Calu3 (cell line): Measurements from ENCODE around the gene GTPBP4. TPM values are rescaled to one million over a fixed set of nuclear protein-coding genes. Genes with fewer than 3 reads are reported as not detected.
A peak's percentile ranks its signal among the peaks of the same experiment; 100 is the strongest.
"Not testable (repeated sequence)": the region's sequence is repeated elsewhere in the genome, so short reads cannot be mapped to it uniquely, and the experiment has no call there.

Experiments used
- BruUV-seq: library from RNA; stranded (reverse); fragments of 400-500 nt; replicated peaks from 2 replicates; lab custom pipeline; 2021; lab: Mats Ljungman, UMichigan
- CTCF ChIA-PET: fragments of 300-600 bp; sonication (Branson Sonifier 250); formaldehyde crosslinking; loops from one replicate; lab custom pipeline; 2022; ENCODE audit warnings: antibody characterized with exemption; lab: Charles Lee
- DNase-seq: peaks from one replicate; pipeline ENCODE4 v3.0.0; 2022
- H3K27ac Mint-ChIP-seq: one replicate; pipeline ENCODE4 v1.8.0; 2022; ENCODE audit warnings: mixed read lengths; ENCODE audit not compliant: unreplicated experiment
- H3K27me3 Mint-ChIP-seq: one replicate; pipeline ENCODE4 v1.8.0; 2022; ENCODE audit warnings: mixed read lengths; ENCODE audit not compliant: unreplicated experiment
- H3K36me3 Mint-ChIP-seq: one replicate; pipeline ENCODE4 v1.8.0; 2022; ENCODE audit warnings: mild to moderate bottlenecking, moderate library complexity, mixed read lengths; ENCODE audit not compliant: insufficient read depth, unreplicated experiment
- H3K4me1 Mint-ChIP-seq: one replicate; pipeline ENCODE4 v1.8.0; 2022; ENCODE audit warnings: mild to moderate bottlenecking, low read depth, mixed read lengths; ENCODE audit not compliant: unreplicated experiment
- H3K4me3 Mint-ChIP-seq: one replicate; pipeline ENCODE4 v1.8.0; 2022; ENCODE audit warnings: mild to moderate bottlenecking, low read depth, moderate library complexity, mixed read lengths; ENCODE audit not compliant: unreplicated experiment
- H3K9me3 Mint-ChIP-seq: one replicate; pipeline ENCODE4 v1.8.0; 2022; ENCODE audit warnings: low read depth, mixed read lengths; ENCODE audit not compliant: unreplicated experiment
- CTCF ChIP-seq: fragments of 200-600 bp; IDR thresholded peaks from one replicate; pipeline ENCODE4 v1.8.0; 2022; ENCODE audit warnings: antibody characterized with exemption; ENCODE audit not compliant: unreplicated experiment
- intact Hi-C: fragments of 100-400 bp; cut with micrococcal nuclease; formaldehyde crosslinking; loops from one replicate; pipeline ENCODE4 v1.10.0; 2022; ENCODE audit not compliant: unreplicated experiment
- total RNA-seq: library from RNA; stranded (reverse); gene quantifications from 2 replicates; pipeline ENCODE4 v1.2.3, GENCODE V29; 2022

Gene GTPBP4
- total RNA-seq, 1 experiment from 2014 or later: 123 TPM

GRCh38 chr10:1034758-1035157 lies 46.5 kb downstream of the GTPBP4 start:
- DNase-seq: no peak
- H3K9me3 Mint-ChIP-seq: no peaks in the 10 kb centered on the region
- no peak overlapping the region for H3K4me3 Mint-ChIP-seq
- intact Hi-C loops: no loop called here
- CTCF ChIA-PET: no interaction called here
- peaks cover 41% of the 10 kb centered on the region for H3K36me3 Mint-ChIP-seq
- H3K4me1 Mint-ChIP-seq: no peaks in the 10 kb centered on the region
- H3K27me3 Mint-ChIP-seq: no peaks in the 10 kb centered on the region
- no peak for TF ChIP-seq CTCF
- no TSS peak for BruUV-seq
- no peak overlapping the region for H3K27ac Mint-ChIP-seq

- CTCF ChIA-PET: no interaction called here
- no TSS peak for BruUV-seq
- Mint-ChIP-seq H3K27me3 (no peaks in the 10 kb centered on the region), H3K27ac (no peak overlapping the region), H3K4me1 (no peaks in the 10 kb centered on the region), H3K9me3 (no peaks in the 10 kb centered on the region), H3K4me3 (no peak overlapping the region), H3K36me3 (peaks cover 45% of the 10 kb centered on the region)
- TF ChIP-seq CTCF: no peak
- intact Hi-C loops: no loop called here
- DNase-seq: no peak
These were observed 47.0 kb downstream of the GTPBP4 start for GRCh38 chr10:1035201-1035600.

GRCh38 chr10:1036341-1036791 lies 48.1 kb downstream of the GTPBP4 start:
- TF ChIP-seq CTCF: no peak
- peaks cover 56% of the 10 kb centered on the region for H3K36me3 Mint-ChIP-seq
- H3K9me3 Mint-ChIP-seq: no peaks in the 10 kb centered on the region
- BruUV-seq: no TSS peak
- peak overlapping the region; percentile 44 for H3K27ac Mint-ChIP-seq
- no peaks in the 10 kb centered on the region for H3K27me3 Mint-ChIP-seq
- H3K4me1 Mint-ChIP-seq: no peaks in the 10 kb centered on the region
- CTCF ChIA-PET: interaction anchor here (0.6 to 0.7 kb wide), 2 partner anchors 13 to 618 kb away, joined by 4 read pairs; no protein-coding TSS in a partner anchor
- intact Hi-C loops: no loop called here
- no peak overlapping the region for H3K4me3 Mint-ChIP-seq
- DNase-seq: no peak

GRCh38 chr10:1037098-1037497 lies 48.9 kb downstream of the GTPBP4 start:
- TF ChIP-seq CTCF: no peak
- H3K4me1 Mint-ChIP-seq: no peaks in the 10 kb centered on the region
- intact Hi-C loops: no loop called here
- no TSS peak for BruUV-seq
- H3K27ac Mint-ChIP-seq: peak overlapping the region; percentile 44
- no peak overlapping the region for H3K4me3 Mint-ChIP-seq
- H3K9me3 Mint-ChIP-seq: no peaks in the 10 kb centered on the region
- DNase-seq: no peak
- H3K36me3 Mint-ChIP-seq: peaks cover 63% of the 10 kb centered on the region
- CTCF ChIA-PET: no interaction called here
- H3K27me3 Mint-ChIP-seq: no peaks in the 10 kb centered on the region

- H3K9me3 Mint-ChIP-seq, BruUV-seq, H3K4me3 Mint-ChIP-seq, intact Hi-C loops, DNase-seq, H3K4me1 Mint-ChIP-seq, H3K27me3 Mint-ChIP-seq, H3K27ac Mint-ChIP-seq, CTCF ChIA-PET: not testable (repeated sequence)
- H3K36me3 Mint-ChIP-seq: peaks cover 76% of the 10 kb centered on the region
These were observed 50.5 kb downstream of the GTPBP4 start for GRCh38 chr10:1038769-1039168.
